ENCODE data around the gene GDPGP1.
"Not testable (repeated sequence)": the region's sequence is repeated elsewhere in the genome, so short reads cannot be mapped to it uniquely, and the experiment has no call there.

The GDPGP1 gene

GRCh38 chr15:90234096-90234988 is at the start of gene GDPGP1:
GDPGP1 (plus strand) TSS chr15:90234209; CDS start chr15:90240909, 6,700 bp downstream.
- DNase-seq = peak in 4 of 51 donors; percentile 28 to 94 (median 90)

GRCh38 chr15:90184786-90185704 is 49.0 kb upstream of the GDPGP1 start:
- peak in 49 of 51 donors; percentile 25 to 90 (median 69) for DNase-seq

- peak in 1 of 51 donors; percentile 27 for DNase-seq
Observed at GRCh38 chr15:90187257-90187868, 46.6 kb upstream of the GDPGP1 start.

GRCh38 chr15:90188065-90188464 is 45.9 kb upstream of the GDPGP1 start:
- not testable (repeated sequence) for DNase-seq

GRCh38 chr15:90188914-90189748 is 44.9 kb upstream of the GDPGP1 start:
- no peak for DNase-seq

- DNase-seq = no peak
Observed at GRCh38 chr15:90189781-90190467, 44.1 kb upstream of the GDPGP1 start.

- DNase-seq = no peak
Observed at GRCh38 chr15:90190606-90191343, 43.2 kb upstream of the GDPGP1 start.

GRCh38 chr15:90191344-90191687 is 42.7 kb upstream of the GDPGP1 start:
- DNase-seq = no peak

- peak in 49 of 51 donors; percentile 49 to 95 (median 83) for DNase-seq
Observed at GRCh38 chr15:90191794-90192509, 42.1 kb upstream of the GDPGP1 start.

- DNase-seq = peak in 24 of 51 donors; percentile 10 to 69 (median 50)
Observed at GRCh38 chr15:90192961-90193786, 40.8 kb upstream of the GDPGP1 start.

GRCh38 chr15:90194655-90195054 is 39.4 kb upstream of the GDPGP1 start:
- DNase-seq = no peak

GRCh38 chr15:90200534-90201129 is 33.4 kb upstream of the GDPGP1 start:
- peak in 10 of 51 donors; percentile 15 to 69 (median 42) for DNase-seq

- DNase-seq = peak in 45 of 51 donors; percentile 23 to 83 (median 58)
Observed at GRCh38 chr15:90201130-90201943, 32.7 kb upstream of the GDPGP1 start, which contains the start of gene SEMA4B. SEMA4B (plus strand) TSS chr15:90201330; CDS start chr15:90201579, 249 bp downstream.

- DNase-seq = peak in 1 of 51 donors; percentile 33
Observed at GRCh38 chr15:90201944-90202375, 32.0 kb upstream of the GDPGP1 start.

- DNase-seq = no peak
Observed at GRCh38 chr15:90202929-90203328, 31.1 kb upstream of the GDPGP1 start.

- DNase-seq = no peak
Observed at GRCh38 chr15:90203473-90203872, 30.5 kb upstream of the GDPGP1 start.

All from hypothalamus (tissue), 51 donors.